GM12878 (cell line): ENCODE measurements around the gene NLRP10. TPM values are rescaled to one million over a fixed set of nuclear protein-coding genes. Genes with fewer than 3 reads are reported as not detected.

ENCODE experiments used
- CHD2 ChIP-seq: IDR thresholded peaks from 2 replicates; pipeline ENCODE4 v1.6.1; 2011; ENCODE audit warnings: low read depth, low read length, improper control_type of control experiment, borderline replicate concordance
- CTCF ChIP-seq, 3 experiments: IDR thresholded peaks in 2 of 3; conservative IDR thresholded peaks in 1 of 3; 2 replicates each; pipeline ENCODE4 v1.5.1; 2011; ENCODE audit warnings: low read depth in 3 of 3, low read length in 3 of 3, mild to moderate bottlenecking in 3 of 3, control low read depth in 2 of 3, moderate library complexity in 2 of 3, inconsistent platforms in 1 of 3, mixed read lengths in 1 of 3; ENCODE audit not compliant: control insufficient read depth in 2 of 3, insufficient read depth in 1 of 3; ENCODE audit errors: extremely low read depth in 1 of 3
- FOXM1 ChIP-seq: IDR thresholded peaks from 2 replicates; pipeline ENCODE4 v1.6.1; 2012; ENCODE audit warnings: low read depth, mild to moderate bottlenecking, inconsistent platforms, low read length, moderate library complexity
- GABPA ChIP-seq: IDR thresholded peaks from 2 replicates; pipeline ENCODE4 v1.6.1; 2014; ENCODE audit warnings: antibody characterized with exemption, low read depth, mild to moderate bottlenecking, inconsistent platforms
- GATAD2B ChIP-seq: fragments of 450-650 bp; conservative IDR thresholded peaks from 2 replicates; pipeline ENCODE4 v1.6.1; 2017; ENCODE audit warnings: low read depth, mild to moderate bottlenecking, moderate library complexity
- MYB ChIP-seq: fragments of 150-350 bp; IDR thresholded peaks from 2 replicates; pipeline ENCODE4 v1.6.1; 2014; ENCODE audit warnings: mild to moderate bottlenecking, low read depth, low read length, borderline replicate concordance
- POLR2A ChIP-seq: IDR thresholded peaks from 2 replicates; pipeline ENCODE4 v1.6.1; 2011; ENCODE audit warnings: low read depth, mild to moderate bottlenecking, low read length
- RB1 ChIP-seq: fragments of 450-650 bp; formaldehyde crosslinking; IDR thresholded peaks from 2 replicates; pipeline ENCODE4 v1.6.1; 2017; ENCODE audit warnings: mild to moderate bottlenecking, borderline replicate concordance
- RUNX3 ChIP-seq: IDR thresholded peaks from 2 replicates; pipeline ENCODE4 v1.6.1; 2012; ENCODE audit warnings: low read length, inconsistent platforms
- SIX5 ChIP-seq: IDR thresholded peaks from 2 replicates; pipeline ENCODE4 v1.6.1; 2011; ENCODE audit warnings: mild to moderate bottlenecking, low read depth, low read length, moderate library complexity; ENCODE audit not compliant: severe bottlenecking
- SKIL ChIP-seq: fragments of 450-650 bp; IDR thresholded peaks from 2 replicates; pipeline ENCODE4 v1.6.1; 2017; ENCODE audit warnings: mild to moderate bottlenecking, low read depth, inconsistent platforms; ENCODE audit not compliant: poor library complexity, severe bottlenecking
- SMARCA5 ChIP-seq: fragments of 450-650 bp; IDR thresholded peaks from 2 replicates; pipeline ENCODE4 v1.6.1; 2017; ENCODE audit warnings: mild to moderate bottlenecking
- SMC3 ChIP-seq: IDR thresholded peaks from 2 replicates; pipeline ENCODE4 v1.6.1; 2011; ENCODE audit warnings: low read length, improper control_type of control experiment, borderline replicate concordance
- SP1 ChIP-seq: IDR thresholded peaks from one replicate; pipeline ENCODE4 v1.6.1; 2011; ENCODE audit warnings: low read depth, low read length
- SRF ChIP-seq, 2 experiments: IDR thresholded peaks; 2 replicates each; pipeline ENCODE4 v1.6.1; 2011; ENCODE audit warnings: low read depth in 2 of 2, low read length in 2 of 2, mild to moderate bottlenecking in 1 of 2, moderate library complexity in 1 of 2
- TCF12 ChIP-seq: IDR thresholded peaks from 2 replicates; pipeline ENCODE4 v1.6.1; 2011; ENCODE audit warnings: low read depth, mild to moderate bottlenecking, low read length
- TCF7 ChIP-seq: IDR thresholded peaks from 2 replicates; pipeline ENCODE4 v1.6.1; 2014; ENCODE audit warnings: antibody characterized with exemption, borderline replicate concordance
- USF2 ChIP-seq: IDR thresholded peaks from 2 replicates; pipeline ENCODE4 v1.6.1; 2011; ENCODE audit warnings: low read depth, low read length, improper control_type of control experiment, borderline replicate concordance
- YY1 ChIP-seq: IDR thresholded peaks from 2 replicates; pipeline ENCODE4 v1.6.1; 2011; ENCODE audit warnings: low read depth, mild to moderate bottlenecking, low read length
- ZBTB11 ChIP-seq: fragments of 450-650 bp; formaldehyde crosslinking; IDR thresholded peaks from 2 replicates; pipeline ENCODE4 v1.5.0; 2022; ENCODE audit warnings: mild to moderate bottlenecking, missing genetic modification characterization
- polyA plus RNA-seq, 11 experiments: library from polyadenylated mRNA; depleted of rRNA in 4 of 11; unstranded in 6 of 11; stranded (reverse) in 5 of 11; fragments of >200 nt; fragmentation: Nextera tagmentation in 4 of 11; fragmentation: Illumina TruSeq in 1 of 11; extraction: Ambion mirVana in 4 of 11; extraction: Trizol in 1 of 11; gene quantifications; 1 replicate in 1 of 11; 2 replicates in 10 of 11; pipeline versions ENCODE4 v1.2.1 to v1.2.3, GENCODE V29; 2011 to 2016; ENCODE audit warnings: inconsistent platforms in 2 of 11, missing spikeins in 2 of 11, low read depth in 1 of 11
- total RNA-seq, 4 experiments: library from RNA; depleted of rRNA in 3 of 4; stranded (reverse); fragments of >200 nt in 3 of 4; fragmentation: Illumina TruSeq in 1 of 4; extraction: Trizol in 1 of 4; gene quantifications; 2 replicates each; pipeline versions ENCODE4 v1.2.1 to v1.2.3, GENCODE V29; 2013 to 2021

The NLRP10 gene
- total and polyA plus RNA-seq, 10 of the 15 experiments (the other 5 are each of a cell fraction or from before 2014, with no cell fraction given), result 0.04 TPM; not detected in 9

- TF ChIP-seq RB1 (peak; percentile 97; the same call in 1 of the 2 replicates), FOXM1 (peak; percentile 78), SIX5 (peak; percentile 65), RUNX3 (peak; percentile 66), CHD2 (peak; percentile 62; the same call in 1 of the 2 replicates), ZBTB11 (CRISPR knock-in tag) (peak; percentile 96), POLR2A (peak; percentile 73), CTCF (IDR thresholded peaks at IDR 0.05 in 2 of 3, conservative IDR thresholded peaks at IDR 0.05 in 1 of 3; ENCODE audit: control insufficient read depth in 2 of 3, extremely low read depth in 1 of 3, insufficient read depth in 1 of 3, low read depth in 3 of 3, low read length in 3 of 3) (peak; percentile 76 to 91 (median 83)), YY1 (peak; percentile 94), SP1 (peak; percentile 87), TCF7 (peak; percentile 53; the same call in 1 of the 2 replicates), USF2 (peak; percentile 94), SRF (IDR thresholded peaks at IDR 0.05; ENCODE audit: low read depth in 2 of 2, low read length in 2 of 2) (peak in 1 of 2 experiments; percentile 87; a peak in 1 of 4 replicates), SKIL (peak; percentile 92), GABPA (peak; percentile 96), GATAD2B (0 out of 2 replicates have a peak, but pooled peaks have one; percentile 47), SMARCA5 (peak; percentile 98), MYB (peak; percentile 72; the same call in 1 of the 2 replicates), TCF12 (0 out of 2 replicates have a peak, but pooled peaks have one; percentile 59), SMC3 (peak; percentile 83; the same call in 1 of the 2 replicates)
Observed at GRCh38 chr11:7986768-7987559, 21.7 kb upstream of the NLRP10 start, which contains the start of gene EIF3F (continued).
